GM15510 (cell line): Measurements from ENCODE around the gene ACTN1.

Source experiments
- POLR2A ChIP-seq: IDR thresholded peaks from 3 replicates; pipeline ENCODE4 v1.6.1; 2011; ENCODE audit warnings: borderline replicate concordance; ENCODE audit not compliant: insufficient read length; ENCODE audit errors: extremely low read depth

The ACTN1 gene

GRCh38 chr14:68952531-68953195 is 26.4 kb downstream of the ACTN1 start:
- TF ChIP-seq POLR2A = no peak

DNA sequence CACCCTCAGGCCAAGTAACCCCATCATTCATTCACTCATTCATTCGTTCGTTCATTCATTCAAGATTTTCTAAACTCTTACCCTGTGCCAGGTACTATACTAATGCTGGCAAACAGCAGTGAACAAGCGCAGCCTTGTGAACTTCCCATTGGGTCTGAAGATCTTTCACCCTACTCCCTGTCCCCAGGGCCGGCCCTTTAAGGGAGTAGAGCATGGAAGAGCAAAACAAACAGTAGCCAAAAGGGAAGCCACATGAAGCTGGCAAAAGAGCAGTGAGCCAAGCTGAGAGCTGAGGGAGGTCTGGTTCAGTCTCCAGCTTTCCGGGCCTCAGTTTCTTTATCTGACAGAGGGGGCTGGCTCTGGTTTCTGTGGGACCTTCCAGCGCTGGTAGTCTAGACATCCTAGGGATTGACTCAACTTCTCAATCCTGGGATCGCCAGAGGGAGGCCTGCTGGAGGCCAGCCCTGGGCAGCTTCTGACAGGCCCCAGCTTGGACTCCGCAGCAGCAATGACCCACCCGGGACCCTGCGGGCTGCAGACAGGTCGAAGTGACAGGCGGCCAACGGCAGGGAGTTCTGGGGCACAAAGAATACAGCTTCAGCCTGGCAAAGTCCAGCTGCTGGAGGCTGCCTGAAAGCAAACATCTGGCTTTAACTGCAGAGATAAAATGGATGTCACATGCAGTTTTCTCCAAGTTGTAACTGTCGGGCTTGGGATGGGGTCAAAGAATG is 27.1 kb downstream of the ACTN1 start:
- no peak for TF ChIP-seq POLR2A

DNA sequence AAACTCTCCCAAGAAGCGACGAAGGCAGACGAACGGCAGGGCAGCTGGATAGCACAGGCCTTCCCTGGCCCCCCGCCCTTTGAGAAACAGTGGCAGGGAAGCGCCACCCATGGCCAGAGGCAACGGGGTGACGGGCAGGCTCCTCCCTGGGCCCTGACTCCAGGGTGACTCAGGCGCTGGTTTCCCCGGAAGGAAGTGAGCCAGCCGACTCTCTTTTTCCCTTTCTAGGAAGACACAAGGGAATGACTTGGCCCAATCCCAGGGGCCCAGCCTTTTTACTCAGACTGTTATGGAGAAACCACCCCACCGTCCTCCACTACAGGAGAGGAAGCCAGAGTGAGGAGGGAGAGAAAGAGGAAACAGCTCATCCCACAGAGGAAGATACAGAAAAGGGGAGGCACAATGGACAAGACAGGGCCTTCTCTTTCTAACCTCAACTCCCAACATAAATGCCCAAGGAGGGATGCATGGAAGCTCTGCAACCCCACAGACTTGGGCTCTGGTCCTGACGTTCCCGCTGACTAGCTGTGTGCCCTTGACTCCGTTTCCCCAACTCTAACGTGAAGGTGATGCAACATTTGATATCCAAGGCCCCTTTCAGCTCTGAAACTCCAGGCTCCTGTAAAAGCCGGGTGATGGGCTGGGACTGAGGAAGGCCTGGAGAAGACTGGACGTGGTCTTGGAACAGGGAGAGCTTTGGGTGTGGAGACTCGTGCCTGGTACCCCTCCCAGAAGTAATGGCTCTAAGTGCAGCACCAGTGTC is 27.9 kb downstream of the ACTN1 start:
- TF ChIP-seq POLR2A = no peak

GRCh38 chr14:68950111-68950510 is 29.0 kb downstream of the ACTN1 start:
- no peak for TF ChIP-seq POLR2A

DNA sequence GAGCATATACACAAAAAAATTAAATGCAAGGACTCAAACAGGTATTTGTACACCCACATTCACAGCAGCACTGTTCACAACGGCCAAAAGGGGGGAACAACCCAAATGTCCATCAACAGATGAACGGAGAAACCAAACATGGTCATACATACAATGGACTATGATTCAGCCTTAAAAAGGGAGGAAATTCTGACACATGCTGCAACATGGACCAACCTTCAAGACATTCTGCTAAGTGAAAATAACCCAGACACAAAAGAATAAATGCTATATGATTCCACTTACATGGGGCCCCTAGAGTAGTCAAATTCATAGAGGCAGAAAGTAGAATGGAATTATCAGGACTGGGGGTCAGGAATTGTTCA is 29.5 kb downstream of the ACTN1 start:
- TF ChIP-seq POLR2A = no peak

GRCh38 chr14:68948686-68949600 is 30.2 kb downstream of the ACTN1 start:
- TF ChIP-seq POLR2A = no peak

- no peak for TF ChIP-seq POLR2A
Observed at GRCh38 chr14:68947802-68948201, 31.3 kb downstream of the ACTN1 start.

GRCh38 chr14:68946489-68946822 is 32.6 kb downstream of the ACTN1 start:
- TF ChIP-seq POLR2A = no peak

GRCh38 chr14:68945585-68946488 is 33.3 kb downstream of the ACTN1 start:
- no peak for TF ChIP-seq POLR2A

- no peak for TF ChIP-seq POLR2A
Observed at GRCh38 chr14:68945190-68945584, 33.9 kb downstream of the ACTN1 start.

GRCh38 chr14:68944162-68944561 is 34.9 kb downstream of the ACTN1 start:
- TF ChIP-seq POLR2A = no peak

DNA sequence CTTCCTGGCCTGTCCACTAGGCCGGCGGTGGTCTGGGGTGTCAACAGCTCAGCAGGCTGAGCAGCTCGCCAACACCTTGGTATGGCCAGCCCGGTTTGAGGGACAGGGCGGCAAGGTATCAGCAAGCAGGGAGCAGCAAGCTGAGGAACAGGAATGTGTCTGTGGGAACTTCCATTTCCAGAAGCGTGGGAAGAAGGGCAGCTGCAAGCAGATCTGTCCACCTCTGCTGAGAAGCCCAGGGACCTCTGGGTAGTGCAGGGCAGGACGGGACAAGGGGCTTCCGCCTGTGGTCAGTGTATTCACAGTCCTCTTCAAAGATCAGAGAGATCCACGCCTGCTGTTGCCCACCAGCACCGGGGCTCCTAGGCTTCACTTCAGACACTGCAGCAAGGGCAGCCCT is 36.0 kb downstream of the ACTN1 start:
- no peak for TF ChIP-seq POLR2A

DNA sequence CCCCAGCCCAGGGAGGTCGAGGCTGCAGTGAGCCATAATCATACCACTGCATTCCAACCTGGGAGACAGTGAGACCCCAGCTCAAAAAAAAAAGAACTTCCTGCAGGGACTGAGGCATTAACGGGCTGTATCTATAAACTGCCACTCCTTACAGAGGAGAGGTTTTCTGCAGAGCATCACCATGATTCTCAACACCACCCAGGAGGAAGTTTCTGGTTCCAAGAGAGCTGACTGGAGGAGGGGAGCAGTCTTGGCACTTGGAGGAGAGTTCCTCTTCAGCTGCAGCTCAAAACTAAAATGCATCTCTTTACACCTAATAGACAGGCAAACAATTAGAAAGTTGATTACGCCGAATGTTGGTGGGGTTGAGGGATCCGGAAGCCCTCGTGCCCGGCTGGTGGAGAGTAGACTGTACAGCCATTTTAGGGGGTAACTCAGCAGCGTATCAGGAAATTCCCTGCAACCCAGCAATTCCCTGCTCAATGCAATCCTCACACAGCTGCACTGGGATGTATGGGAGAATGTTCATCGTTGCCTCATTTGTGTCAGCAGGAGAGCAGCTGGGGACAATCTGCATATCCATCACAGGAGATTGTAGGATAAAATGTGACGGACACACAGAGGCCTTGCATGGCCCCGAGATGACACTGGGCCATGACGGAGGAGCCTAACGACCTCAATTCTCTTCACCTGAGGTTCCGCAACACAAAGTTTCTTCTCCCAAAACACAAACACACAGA is 36.6 kb downstream of the ACTN1 start:
- TF ChIP-seq POLR2A = no peak

DNA sequence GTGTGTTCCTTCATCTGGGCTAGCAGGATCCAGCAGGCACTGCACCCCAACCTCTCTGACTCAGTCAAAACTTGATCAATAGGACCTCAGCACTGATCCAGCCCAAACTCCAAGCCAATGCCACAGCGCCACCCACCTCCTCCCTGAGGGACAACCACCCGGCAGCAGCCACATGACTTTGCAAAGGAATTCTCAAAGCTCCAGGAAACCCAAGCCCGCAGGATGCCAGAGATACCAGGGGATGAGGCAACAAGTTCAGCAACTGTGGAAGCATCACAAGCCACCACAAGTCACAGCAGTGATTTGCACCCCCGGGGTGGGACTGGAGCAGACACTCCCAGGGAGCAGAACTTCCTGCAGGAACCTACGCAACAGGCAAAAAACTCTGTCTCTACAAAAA is 37.3 kb downstream of the ACTN1 start:
- no peak for TF ChIP-seq POLR2A

GRCh38 chr14:68940614-68941185 is 38.4 kb downstream of the ACTN1 start:
- TF ChIP-seq POLR2A = no peak
